HEK293 (cell line): ENCODE data around the gene SAG.

ENCODE experiments used
- ELK4 ChIP-seq: IDR thresholded peaks from 2 replicates; pipeline ENCODE4 v1.6.1; 2011; ENCODE audit warnings: mild to moderate bottlenecking, low read depth, low read length, borderline replicate concordance
- PRDM1 ChIP-seq: fragments of 450-650 bp; formaldehyde crosslinking; IDR thresholded peaks from 2 replicates; pipeline ENCODE4; 2016; ENCODE audit warnings: missing biosample characterization, missing genetic modification characterization
- SETDB1 ChIP-seq: IDR thresholded peaks from one replicate; pipeline ENCODE4 v1.6.1; 2017; ENCODE audit warnings: mild to moderate bottlenecking, low read length, moderate library complexity, mixed read lengths; ENCODE audit not compliant: insufficient read length
- YY1 ChIP-seq: fragments of 450-650 bp; formaldehyde crosslinking; IDR thresholded peaks from 2 replicates; pipeline ENCODE4 v1.5.1; 2018; ENCODE audit warnings: missing biosample characterization, missing genetic modification characterization
- ZBTB1 ChIP-seq: fragments of 450-650 bp; formaldehyde crosslinking; IDR thresholded peaks from 2 replicates; pipeline ENCODE4 v1.5.1; 2016; ENCODE audit warnings: missing biosample characterization, missing genetic modification characterization
- ZBTB17 ChIP-seq: fragments of 450-650 bp; formaldehyde crosslinking; IDR thresholded peaks from 2 replicates; pipeline ENCODE4 v1.5.1; 2016; ENCODE audit warnings: missing biosample characterization, missing genetic modification characterization
- ZNF114 ChIP-seq: fragments of 450-650 bp; formaldehyde crosslinking; IDR thresholded peaks from 2 replicates; pipeline ENCODE4 v1.5.0; 2017; ENCODE audit warnings: missing biosample characterization, missing genetic modification characterization
- ZNF398 ChIP-seq: fragments of 450-650 bp; formaldehyde crosslinking; IDR thresholded peaks from 2 replicates; pipeline ENCODE4 v1.5.1; 2017; ENCODE audit warnings: missing biosample characterization, missing genetic modification characterization
- ZNF555 ChIP-seq: fragments of 450-650 bp; formaldehyde crosslinking; conservative IDR thresholded peaks from 2 replicates; pipeline ENCODE4 v1.5.1; 2017; ENCODE audit warnings: missing biosample characterization, mild to moderate bottlenecking, missing genetic modification characterization, inconsistent platforms
- TF ChIP-seq, protein P1 (sequence below): fragments of 450-650 bp; formaldehyde crosslinking; IDR thresholded peaks from 2 replicates; pipeline ENCODE4 v1.5.1; 2016; ENCODE audit warnings: missing biosample characterization, missing genetic modification characterization
- TF ChIP-seq, protein P2 (sequence below): fragments of 450-650 bp; formaldehyde crosslinking; IDR thresholded peaks from 2 replicates; pipeline ENCODE4 v1.5.1; 2016; ENCODE audit warnings: missing biosample characterization, missing genetic modification characterization
- TF ChIP-seq, protein P3 (sequence below): fragments of 450-650 bp; formaldehyde crosslinking; IDR thresholded peaks from 2 replicates; pipeline ENCODE4 v1.5.1; 2016; ENCODE audit warnings: missing biosample characterization, missing genetic modification characterization

- TF ChIP-seq SETDB1, result no peak
- TF ChIP-seq, protein P1, sequence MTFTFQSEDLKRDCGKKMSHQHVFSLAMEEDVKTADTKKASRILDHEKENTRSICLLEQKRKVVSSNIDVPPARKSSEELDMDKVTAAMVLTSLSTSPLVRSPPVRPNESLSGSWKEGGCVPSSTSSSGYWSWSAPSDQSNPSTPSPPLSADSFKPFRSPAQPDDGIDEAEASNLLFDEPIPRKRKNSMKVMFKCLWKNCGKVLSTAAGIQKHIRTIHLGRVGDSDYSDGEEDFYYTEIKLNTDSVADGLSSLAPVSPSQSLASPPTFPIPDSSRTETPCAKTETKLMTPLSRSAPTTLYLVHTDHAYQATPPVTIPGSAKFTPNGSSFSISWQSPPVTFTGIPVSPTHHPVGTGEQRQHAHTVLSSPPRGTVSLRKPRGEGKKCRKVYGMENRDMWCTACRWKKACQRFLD (tag by site-specific recombination), result no peak
- TF ChIP-seq, protein P2, sequence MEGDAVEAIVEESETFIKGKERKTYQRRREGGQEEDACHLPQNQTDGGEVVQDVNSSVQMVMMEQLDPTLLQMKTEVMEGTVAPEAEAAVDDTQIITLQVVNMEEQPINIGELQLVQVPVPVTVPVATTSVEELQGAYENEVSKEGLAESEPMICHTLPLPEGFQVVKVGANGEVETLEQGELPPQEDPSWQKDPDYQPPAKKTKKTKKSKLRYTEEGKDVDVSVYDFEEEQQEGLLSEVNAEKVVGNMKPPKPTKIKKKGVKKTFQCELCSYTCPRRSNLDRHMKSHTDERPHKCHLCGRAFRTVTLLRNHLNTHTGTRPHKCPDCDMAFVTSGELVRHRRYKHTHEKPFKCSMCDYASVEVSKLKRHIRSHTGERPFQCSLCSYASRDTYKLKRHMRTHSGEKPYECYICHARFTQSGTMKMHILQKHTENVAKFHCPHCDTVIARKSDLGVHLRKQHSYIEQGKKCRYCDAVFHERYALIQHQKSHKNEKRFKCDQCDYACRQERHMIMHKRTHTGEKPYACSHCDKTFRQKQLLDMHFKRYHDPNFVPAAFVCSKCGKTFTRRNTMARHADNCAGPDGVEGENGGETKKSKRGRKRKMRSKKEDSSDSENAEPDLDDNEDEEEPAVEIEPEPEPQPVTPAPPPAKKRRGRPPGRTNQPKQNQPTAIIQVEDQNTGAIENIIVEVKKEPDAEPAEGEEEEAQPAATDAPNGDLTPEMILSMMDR (tag by site-specific recombination), result no peak
- TF ChIP-seq, protein P3, sequence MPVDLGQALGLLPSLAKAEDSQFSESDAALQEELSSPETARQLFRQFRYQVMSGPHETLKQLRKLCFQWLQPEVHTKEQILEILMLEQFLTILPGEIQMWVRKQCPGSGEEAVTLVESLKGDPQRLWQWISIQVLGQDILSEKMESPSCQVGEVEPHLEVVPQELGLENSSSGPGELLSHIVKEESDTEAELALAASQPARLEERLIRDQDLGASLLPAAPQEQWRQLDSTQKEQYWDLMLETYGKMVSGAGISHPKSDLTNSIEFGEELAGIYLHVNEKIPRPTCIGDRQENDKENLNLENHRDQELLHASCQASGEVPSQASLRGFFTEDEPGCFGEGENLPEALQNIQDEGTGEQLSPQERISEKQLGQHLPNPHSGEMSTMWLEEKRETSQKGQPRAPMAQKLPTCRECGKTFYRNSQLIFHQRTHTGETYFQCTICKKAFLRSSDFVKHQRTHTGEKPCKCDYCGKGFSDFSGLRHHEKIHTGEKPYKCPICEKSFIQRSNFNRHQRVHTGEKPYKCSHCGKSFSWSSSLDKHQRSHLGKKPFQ, result no peak
- TF ChIP-seq ZBTB17 (tag by site-specific recombination), result no peak
- no peak for TF ChIP-seq PRDM1 (tag by site-specific recombination)
- no peak for TF ChIP-seq YY1 (tag by site-specific recombination)
- TF ChIP-seq ZNF114 (tag by site-specific recombination), result no peak
- TF ChIP-seq ELK4, result no peak
- TF ChIP-seq ZBTB1, result no peak
- TF ChIP-seq ZNF398, result no peak
- TF ChIP-seq ZNF555 (tag by site-specific recombination), result no peak
These were observed 78.9 kb downstream of the SAG start for GRCh38 chr2:233386382-233387041.
